AG09309 (cell line): ENCODE data around the gene HBG1.

ENCODE experiments used
- DNase-seq: peaks from one replicate; pipeline ENCODE4 v3.0.0-alpha.2; 2010; ENCODE audit warnings: low read depth
- H3K4me3 ChIP-seq: 2 replicates; pipeline ENCODE4 v1.5.1; 2011; ENCODE audit warnings: mild to moderate bottlenecking, low read depth, low read length, moderate library complexity; ENCODE audit not compliant: control insufficient read depth
- CTCF ChIP-seq: IDR thresholded peaks from 2 replicates; pipeline ENCODE4 v1.5.1; 2011; ENCODE audit warnings: mild to moderate bottlenecking, low read depth, low read length, inconsistent platforms; ENCODE audit not compliant: insufficient read depth, control insufficient read depth; ENCODE audit errors: missing control alignments

HBG1 gene

DNA sequence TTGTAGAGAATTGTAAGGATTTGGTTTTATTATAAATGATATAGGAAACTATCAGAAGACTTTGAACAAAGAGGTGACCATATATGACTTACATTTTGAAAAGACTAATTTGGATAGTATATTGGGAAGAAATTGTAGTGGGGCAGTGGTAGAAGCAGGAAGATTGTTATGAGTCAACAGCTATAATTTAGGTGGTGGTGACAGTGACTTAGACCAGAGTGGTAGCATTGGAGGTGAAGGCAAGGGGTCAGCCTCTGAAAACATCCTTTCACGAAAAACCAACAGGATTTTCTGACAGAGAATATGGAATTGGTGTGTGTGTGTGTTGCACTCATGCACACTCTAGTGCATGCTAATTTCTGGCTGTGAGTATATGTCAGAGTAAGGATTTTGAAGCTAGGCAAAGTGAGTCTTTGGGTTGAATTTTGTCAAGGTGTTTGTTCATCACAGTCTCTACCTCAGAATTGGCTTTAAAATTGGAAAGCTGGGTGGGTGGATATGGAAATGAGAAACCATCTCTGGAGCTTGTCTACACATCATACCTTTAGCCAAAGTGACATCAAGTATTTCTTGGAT lies 28.2 kb upstream of the HBG1 start:
- H3K4me3 ChIP-seq: no peak overlapping the region
- no peak for TF ChIP-seq CTCF
- no peak for DNase-seq

- no peak for DNase-seq
- H3K4me3 ChIP-seq: no peak overlapping the region
- no peak for TF ChIP-seq CTCF
Observed at GRCh38 chr11:5276697-5277096, 27.0 kb upstream of the HBG1 start.

- no peak for TF ChIP-seq CTCF
- DNase-seq: no peak
- no peak overlapping the region for H3K4me3 ChIP-seq
Observed at GRCh38 chr11:5275369-5276110, 25.9 kb upstream of the HBG1 start.

DNA sequence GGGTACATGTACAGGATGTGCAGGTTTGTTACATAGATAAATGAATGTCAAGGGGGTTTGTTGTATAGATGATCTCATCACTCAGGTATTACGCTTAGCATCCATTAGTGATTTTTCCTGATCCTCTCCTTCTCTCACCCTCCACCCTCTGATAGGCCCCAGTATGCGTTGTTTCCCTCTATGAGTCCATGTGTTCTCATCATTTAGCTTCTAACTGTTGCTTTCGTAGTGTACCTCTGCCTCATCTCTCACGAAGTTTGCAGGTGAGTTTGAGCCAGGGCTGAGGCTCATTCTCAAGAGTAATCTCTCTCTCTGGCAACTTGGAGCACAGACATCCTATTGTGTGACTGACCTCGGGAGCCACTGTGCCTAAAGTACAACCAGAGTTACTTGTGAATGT lies 24.7 kb upstream of the HBG1 start:
- H3K4me3 ChIP-seq: no peak overlapping the region
- DNase-seq: no peak
- TF ChIP-seq CTCF: no peak

GRCh38 chr11:5272395-5273017 lies 22.8 kb upstream of the HBG1 start:
- no peak for DNase-seq
- no peak overlapping the region for H3K4me3 ChIP-seq
- no peak for TF ChIP-seq CTCF

DNA sequence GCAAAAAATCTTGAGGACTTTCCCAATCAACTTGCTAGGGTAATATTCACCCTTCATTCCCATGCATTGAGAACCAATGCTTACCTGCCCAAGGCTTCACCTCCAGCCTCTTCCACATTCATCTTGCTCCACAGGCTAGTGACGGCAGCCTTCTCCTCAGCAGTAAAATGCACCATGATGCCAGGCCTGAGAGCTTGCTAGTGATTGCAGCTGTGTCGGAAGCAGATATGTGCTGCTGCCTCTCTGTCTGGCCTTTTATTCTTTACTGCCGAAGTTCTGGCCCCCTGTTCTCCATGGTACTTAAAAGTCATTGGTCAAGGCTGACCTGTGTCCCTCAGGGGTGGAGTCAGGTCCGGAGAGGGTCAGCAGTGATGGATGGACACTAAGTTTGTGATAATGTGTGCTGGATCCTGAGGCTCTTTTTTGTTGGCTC lies 20.1 kb upstream of the HBG1 start, which contains the start of gene HBE1:
Gene HBE1, minus strand, starts transcription at position 231 of the 433 bp plus-strand sequence. Its CDS starts 55 bp downstream, at position 176.
- no peak for DNase-seq
- no peak within 1 kb of the TSS for H3K4me3 ChIP-seq
- TF ChIP-seq CTCF: no peak
